GM18867 (cell line): Measurements from ENCODE around the gene AKAP8L.
"Not testable (repeated sequence)": the region's sequence is repeated elsewhere in the genome, so short reads cannot be mapped to it uniquely, and the experiment has no call there.

Experiments used
- ATAC-seq: cut with Tn5 transposase; IDR thresholded peaks from one replicate; pipeline ENCODE4 v1.9.1; 2021; ENCODE audit warnings: mild to moderate bottlenecking, moderate library complexity; ENCODE audit not compliant: unreplicated experiment

AKAP8L gene

DNA sequence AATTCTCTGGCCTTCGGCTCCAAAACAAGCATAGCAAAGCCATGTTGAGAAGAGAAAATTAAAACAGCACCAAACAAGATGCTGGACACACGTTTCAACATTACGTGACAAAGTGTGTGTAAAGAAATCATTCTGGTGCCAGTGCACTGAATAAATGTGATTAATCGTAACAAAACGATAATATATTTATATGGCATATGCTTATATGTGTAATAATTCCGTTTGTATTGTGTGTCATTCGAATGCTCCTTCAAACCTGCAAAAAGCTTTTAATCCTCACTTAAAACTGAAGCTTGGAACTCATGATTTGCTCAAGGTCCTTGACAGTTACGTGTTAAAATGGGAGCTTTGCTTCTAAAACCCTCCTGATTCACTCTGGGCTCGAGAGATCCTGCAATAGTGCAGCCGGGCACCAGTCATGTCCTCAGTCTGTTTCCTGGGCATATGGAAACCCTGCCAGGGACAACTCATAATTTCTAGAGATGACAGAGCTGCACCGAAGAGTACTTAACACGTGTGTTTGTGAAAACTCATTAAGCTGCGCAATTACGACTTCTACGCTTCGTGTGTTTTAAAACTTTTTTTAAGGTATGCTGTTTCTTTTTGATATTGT, 731 bp upstream of the AKAP8L start:
- ATAC-seq: no peak

DNA sequence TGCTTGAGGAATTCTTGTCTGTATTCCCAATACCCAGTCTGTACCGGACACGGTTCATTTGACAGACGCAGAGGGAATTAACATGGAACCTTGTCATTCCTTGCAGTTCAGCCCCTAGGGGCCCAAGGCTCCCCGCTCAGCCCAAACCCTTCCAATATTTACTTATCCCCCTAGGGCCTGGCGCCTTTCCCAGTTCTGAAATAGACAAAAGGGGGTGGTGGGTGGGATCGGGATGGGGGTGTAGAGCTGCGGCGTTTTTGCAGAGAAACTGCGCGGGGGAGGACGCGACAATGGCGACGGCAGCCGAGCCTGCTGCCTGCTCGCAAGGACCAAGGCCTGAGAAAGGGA, 583 bp downstream of the AKAP8L start:
- ATAC-seq: no peak

DNA sequence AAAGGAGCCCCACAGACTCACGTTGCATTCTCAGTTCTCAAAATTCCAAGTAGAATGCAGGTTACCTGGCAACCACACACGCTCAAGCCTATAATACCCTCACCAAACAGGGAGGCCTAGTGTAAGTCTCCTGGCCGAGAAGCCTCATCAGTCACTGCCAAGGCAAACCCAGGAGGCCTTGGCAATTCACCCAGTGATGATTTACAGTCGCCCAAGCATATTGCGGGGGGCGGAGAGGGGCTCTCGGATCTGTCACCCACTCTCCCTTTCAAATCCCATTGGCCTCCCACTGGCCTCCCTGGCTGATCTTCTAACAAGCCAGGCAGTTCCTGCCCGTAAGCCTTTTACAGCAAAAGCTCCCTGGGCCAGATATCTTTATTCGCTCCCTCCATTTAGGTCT, 1.1 kb downstream of the AKAP8L start:
- no peak for ATAC-seq

DNA sequence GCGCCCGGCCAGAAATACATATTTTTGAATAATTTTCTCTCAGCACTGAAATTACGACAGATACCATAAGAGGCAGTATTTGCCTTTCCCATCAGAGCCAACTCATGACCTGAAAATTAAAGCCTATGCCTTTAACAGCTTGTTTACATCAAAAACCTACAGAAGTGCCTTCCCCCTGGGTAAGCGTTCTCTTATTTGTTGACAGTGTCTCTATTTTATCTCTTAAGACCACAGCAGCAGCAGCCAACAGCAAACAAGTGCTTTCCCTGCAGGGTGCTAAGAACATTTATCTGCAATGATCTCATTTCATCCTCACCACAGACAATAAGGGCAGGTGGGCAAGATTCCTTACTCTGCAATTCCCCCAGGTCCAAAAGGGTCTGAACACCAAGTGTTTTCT, 6.0 kb downstream of the AKAP8L start:
- no peak for ATAC-seq

DNA sequence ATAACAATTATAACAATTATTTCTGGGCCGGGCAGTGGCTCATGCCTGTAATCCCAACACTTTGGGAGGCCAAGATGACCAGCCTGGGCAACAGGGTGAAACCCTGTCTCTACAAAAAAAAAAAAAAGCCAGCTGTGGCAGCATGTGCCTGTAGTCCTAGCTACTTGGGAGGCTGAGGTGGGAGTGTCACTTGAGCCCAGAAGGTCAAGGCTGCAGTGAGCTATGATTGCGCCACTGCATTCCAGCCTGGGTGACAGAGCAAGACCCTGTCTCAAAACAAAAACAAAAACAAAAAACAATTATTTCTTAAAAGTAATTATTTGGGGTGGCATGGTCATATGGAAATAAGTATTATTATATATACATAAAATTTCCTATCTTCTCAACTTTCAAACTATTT, 7.4 kb downstream of the AKAP8L start:
- not testable (repeated sequence) for ATAC-seq

DNA sequence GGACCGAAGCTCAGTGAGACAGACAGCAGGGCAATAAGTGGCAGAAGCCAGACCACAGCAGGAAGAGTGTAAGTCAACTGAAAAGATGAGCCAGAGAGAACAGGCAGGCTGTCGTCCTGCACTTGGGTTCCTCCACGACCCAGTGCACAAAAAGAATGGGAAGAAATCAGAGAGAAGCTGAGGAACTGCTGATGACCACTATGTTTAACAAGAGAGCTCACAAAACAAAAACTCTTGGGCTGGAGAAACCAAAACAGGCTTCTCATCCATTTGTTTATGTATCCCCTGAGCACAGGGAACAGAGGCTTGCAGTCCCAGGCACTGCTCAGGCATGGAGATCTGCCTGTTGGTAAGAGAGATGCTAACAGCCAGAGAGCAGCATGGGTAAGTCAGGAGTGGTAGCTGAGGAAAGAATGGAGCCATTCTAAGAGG, 14.0 kb downstream of the AKAP8L start:
- no peak for ATAC-seq

DNA sequence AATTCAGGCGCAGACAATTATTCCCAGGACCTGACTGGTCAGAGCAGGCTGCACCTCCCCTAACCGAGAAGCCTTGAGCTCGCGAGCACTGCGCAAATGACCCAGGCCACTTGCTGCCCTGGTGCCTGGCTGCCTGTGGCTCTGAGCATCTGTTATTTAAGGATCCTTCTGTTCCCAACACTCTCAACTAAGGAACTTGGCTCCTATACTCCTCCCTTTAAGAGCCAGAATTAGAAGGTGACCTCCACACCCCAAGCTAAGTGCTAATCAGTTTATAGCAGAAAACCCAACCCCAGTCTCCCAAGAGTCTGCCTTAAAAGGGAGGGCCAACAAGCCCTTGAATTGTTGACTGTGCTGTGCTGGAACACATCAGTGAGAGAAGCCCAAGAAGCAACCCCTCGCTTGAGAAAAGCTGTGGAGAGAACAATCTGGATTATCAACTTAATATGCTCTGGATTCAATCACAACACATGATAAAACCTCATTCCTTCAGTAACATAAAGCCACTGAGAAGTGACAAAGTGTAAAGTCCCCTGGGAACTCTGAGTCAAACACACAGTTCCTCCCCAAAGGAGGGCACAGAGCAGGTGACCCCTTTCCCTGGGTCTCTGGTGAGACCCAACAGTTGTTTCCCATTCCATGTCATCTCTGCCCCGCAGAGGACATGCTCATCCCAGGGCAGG, 14.6 kb downstream of the AKAP8L start:
- ATAC-seq: no peak

DNA sequence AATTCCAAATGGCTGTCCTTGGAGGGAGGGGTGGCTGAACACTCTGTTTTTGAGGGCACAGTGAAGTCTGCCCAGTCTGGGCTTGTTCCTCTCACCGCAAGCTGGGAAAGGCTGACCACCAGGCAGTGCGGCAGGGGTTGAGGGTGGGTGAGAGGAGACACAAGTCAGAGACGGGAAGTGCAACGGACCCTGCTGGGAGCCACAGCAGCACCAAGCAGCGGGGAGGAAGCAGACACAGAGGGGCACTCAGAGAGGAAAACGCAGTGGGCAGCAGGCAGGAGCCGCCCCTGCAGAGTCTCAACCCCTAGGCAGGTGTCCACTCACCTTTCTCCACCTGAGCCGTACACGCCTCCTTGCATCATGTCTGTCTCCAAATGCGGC, 15.6 kb downstream of the AKAP8L start:
- ATAC-seq: no peak

DNA sequence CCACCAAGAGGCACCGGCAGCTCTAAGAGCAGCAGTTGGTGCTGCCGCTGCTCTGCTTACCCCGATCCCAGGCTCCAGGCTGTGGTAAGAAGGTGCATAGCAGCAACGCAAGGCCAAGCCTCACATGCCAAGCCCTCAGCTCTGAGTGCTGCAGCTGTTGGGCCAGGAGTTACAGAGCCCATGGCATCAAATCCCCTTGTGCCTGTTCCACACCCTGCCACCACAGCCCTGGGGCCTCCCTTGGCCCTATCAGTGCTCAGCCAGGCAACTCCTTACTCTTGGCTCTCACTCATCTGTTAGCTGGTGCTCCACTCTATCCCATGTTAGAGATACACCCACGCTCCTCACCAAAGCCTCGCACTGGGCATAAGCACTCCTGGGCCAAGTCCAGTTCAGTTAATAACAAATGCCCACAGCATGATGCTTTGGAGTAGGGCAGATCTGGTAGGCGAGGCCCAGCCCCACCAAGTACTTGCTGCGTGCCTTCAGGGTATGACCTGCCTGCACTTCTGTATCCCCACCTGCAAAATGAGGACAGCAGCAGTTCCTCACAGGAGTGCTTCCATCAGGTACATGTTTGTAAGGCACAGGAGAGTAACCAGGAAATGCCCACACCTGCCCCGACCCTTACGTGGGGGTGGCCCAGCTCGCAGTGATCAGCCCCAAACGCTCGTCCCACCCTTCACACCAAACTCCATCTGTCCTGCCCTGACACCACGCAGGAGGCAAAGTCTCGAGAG, 16.2 kb downstream of the AKAP8L start:
- ATAC-seq: no peak

DNA sequence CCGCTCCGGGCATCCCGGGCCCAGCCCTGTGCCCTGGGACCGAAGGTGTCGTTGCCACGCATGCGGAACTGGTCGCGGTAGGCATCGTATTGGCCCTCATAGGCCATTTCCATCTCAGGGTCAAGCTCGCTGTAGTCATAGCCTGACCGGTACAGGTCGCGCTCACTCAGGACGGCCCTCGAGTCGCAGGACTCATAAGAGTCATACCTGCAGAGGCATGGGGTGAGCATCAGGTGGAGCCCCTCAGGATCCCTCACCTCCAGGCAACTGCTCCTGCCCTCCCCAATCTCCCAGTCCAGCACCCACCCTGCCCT, 17.4 kb downstream of the AKAP8L start:
- no peak for ATAC-seq

DNA sequence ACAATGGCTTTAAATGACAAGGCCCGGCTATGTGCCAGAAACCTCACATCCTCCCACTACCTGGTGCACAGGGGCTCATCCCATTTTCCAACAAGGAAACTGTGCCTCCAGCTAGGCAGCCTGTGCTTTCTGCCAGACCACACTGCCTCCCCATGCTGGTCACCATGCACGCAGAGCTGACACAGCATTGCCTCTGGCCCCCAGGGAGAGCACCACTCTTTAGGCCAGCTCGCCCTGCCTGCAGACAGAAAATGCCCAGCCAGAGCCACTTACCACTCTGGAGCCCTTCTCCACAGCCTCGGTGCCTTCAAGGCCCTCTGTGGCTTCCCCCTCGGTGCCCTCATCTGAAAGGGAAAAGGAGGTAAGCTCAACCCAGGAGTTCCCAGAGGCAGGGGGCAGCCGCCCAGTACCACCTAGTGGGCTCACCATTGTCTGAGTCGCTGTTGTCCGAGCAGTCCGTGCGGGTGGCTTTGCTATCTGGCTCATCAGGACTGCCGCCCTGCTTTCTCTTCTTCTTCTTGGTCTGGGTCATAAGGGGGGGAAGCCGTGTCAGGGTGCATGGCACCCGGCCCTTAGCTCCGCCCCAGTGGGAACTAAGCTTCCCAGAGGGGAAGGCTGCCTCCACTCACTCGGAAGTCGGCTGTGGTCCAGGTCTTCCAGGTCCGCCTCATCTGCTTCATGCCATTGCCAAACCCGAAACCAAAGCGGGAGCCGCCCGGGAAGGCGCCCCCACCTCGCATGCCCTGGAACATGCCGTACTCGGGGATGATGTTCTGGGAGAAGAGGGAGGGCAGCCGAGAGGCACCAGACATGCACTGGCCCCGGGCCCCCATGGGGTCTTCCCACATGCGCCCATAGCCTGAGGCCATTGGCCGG, 18.0 kb downstream of the AKAP8L start:
- no peak for ATAC-seq

DNA sequence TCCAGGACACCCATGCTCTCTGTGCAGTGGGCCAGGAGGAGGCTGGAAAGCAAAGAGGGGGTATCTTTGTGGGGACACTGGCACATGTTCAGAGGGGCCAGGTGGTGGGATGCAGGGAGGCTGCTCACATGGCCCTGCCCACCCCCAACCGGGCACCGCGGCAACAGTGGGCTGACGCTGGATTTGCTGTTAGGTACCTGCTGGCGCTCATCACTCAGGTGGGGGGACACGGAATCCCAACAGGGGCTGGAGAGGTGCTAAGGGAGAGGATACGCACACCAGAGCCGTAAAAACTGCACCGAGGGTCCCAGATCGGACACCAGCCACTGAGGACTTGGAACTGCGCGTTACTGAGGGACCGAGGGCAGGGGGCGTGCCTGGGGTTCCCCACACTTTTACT, 19.2 kb downstream of the AKAP8L start:
- no peak for ATAC-seq

DNA sequence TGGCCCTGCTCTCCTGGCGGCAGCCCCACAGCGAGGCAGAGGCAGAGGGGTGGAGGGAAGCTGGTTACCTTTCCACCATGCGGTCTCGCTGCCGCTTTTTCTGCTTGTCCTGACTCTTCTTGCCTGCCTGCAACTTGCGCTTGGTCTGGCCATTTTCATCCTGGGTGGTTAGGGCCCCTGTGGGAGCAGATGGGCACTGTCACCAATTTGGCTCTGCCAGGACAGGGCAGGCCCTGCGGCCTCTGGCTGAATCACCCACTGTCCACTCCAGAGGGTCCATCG, 19.6 kb downstream of the AKAP8L start:
- ATAC-seq: no peak

DNA sequence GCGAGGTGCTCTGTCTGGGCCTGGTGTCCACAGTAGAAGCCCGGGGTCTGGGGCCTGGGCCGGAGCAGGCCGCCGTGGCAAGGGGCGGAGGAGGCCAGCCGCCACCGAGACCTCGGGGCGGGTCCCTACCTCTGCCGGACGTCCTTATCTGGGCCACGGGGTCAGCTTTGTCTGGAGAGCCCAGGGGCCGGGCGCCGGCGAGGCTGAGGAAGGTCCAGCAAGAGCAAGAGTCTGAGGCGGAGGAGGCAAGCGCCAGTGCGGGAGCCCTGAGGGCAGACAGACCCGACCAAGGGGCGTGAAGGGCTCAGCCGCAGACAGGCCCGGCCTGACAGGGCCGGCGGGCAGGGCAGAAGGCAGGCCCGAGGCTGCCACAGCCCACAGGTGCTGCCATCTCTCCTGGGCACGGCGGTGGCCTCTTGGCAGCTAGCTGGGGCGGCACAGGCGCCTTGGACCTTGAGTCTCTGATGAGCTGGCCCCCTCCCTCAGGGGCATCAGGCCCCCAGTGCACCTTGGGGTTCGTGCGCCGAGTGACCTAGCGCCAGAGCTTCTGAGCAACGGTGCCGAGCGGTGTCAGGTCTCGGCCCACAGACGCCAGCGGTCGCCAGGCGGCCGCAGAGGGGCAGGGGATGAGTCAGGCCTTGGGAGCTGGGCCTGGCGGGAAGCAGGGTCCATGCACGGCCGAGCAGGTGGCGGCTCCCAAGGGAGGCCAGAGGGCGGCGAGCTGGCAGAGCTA, 20.1 kb downstream of the AKAP8L start:
- no peak for ATAC-seq

DNA sequence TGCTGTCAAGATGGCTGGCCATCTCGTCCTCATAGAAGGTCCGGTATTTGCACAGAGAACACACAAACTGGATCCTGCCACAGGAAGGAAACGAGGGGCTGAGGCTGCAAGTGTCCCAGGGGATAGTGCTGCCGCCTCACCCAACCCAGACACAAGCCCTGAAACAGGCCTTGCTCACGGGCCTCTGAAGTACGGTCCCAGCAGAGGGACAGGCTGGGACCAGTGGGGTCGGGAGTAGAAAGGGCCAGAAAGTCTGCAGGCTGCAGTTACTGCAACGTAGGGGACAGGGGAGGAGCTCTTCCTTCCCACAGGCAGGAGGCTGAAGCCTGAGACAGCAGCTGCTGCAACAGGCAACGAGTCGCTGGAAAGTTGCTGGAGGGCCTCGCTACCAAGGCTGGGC, 21.0 kb downstream of the AKAP8L start:
- no peak for ATAC-seq

DNA sequence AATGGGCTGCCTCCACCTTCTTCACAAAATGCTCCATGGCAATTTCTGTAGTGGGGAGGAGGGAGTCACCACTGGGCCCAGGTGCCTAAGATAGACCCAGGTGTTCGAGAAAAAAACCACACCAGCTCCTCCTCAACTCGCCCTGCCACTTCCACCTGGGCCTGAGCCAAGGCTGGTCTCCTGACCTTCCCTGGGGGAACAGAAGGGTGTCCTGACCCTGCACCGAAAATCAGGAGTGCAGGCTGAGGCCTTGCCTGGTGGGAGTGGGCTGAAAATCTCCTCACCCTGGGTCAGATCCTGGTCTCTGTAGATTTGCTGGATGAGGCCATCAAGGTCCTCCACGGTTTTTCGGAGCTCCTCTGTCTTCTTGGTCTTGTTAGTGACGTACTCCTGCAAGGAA, 21.6 kb downstream of the AKAP8L start:
- ATAC-seq: no peak

DNA sequence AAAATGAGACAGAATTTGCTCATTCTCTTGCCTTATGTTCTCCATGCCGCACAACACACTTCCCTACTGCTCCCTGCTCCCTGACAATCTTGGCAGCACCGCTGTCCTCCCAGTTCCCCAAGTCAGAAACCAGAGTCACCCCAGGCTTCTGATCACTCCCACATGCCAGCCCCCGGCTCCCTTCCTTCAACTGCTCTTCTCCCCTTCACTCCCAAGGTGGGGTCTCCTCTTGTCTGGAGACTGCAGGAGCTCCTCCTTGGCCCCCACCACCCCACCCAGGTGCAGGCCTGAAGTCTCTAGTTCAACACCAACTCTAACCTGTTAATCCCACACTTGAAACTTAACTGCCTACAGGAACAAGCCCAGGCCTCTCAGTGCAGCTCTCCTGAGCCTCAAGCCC, 22.4 kb downstream of the AKAP8L start:
- no peak for ATAC-seq

DNA sequence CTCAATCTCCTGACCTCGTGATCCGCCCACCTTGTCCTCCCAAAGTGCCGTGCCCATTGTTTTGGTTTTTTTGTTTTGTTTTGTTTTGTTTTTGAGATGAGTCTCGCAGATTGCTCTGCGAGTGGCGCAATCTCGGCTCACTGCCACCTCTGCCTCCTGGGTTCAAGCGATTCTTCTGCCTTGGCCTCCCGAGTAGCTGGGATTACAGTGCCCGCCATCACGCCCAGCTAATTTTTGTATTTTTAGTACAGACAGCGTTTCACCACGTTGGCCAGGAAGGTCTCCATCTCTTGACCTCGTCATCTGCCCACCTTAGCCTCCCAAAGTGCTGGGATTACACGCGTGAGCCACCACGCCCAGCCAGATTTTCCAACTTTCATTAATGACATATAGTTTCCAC, 23.5 kb downstream of the AKAP8L start:
- ATAC-seq: not testable (repeated sequence)

DNA sequence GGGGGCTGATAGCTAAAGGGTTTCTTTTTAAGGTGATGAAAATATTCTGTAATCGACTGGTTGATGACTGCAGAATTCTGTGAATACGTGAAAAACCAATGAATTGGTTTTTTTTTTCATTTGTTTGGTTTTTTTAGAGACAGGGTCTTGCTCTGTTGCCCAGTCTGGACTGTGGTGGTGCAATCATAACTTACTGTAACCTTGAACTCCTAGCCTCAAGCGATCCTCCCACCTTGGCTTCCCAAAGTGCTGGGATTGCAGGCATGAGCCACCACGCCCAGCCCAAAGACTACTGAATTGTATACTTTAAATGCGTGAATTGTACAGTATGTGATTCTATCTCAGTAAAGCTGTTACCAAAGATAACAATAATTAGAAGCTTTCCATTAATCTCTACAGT, 24.4 kb downstream of the AKAP8L start:
- no peak for ATAC-seq

DNA sequence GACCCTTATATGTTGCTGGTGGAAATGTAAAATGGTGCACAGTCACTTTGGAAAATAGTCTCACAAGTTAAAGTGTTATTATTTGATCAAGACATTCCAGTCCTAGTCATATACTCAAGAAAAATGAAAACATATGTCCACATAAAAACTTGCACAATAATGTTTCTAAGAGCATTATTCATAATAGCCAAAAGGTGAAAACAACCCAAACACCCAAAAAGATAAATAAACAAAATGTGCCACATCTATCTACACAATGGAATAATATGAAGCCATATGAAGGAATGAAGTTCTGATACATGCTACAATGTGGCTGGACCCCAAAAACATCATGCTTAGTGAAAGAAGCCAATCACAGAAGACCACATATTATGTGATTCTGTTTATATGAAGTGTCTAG, 24.8 kb downstream of the AKAP8L start:
- no peak for ATAC-seq

DNA sequence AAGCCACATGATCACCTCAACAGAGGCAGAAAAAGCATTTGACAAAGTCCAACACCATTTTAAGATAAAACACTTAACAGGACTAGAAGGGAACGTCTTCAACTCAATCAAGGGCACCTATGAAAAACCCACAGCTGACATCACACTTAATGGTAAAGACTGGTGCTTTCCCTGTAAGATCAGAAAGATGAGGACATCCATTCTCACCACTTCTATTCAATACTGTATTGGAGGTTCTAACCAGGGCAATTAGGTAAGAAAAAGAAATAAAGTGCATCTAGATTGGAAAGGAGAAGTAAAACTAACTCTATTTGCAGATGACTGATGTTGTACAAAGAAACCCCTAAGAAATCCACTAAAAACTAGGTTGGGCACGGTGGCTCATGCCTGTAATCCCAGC, 28.0 kb downstream of the AKAP8L start:
- ATAC-seq: no peak
